ENCODE measurements around the gene FNDC7.
"Not testable (repeated sequence)": the region's sequence is repeated elsewhere in the genome, so short reads cannot be mapped to it uniquely, and the experiment has no call there.

FNDC7 gene

DNA sequence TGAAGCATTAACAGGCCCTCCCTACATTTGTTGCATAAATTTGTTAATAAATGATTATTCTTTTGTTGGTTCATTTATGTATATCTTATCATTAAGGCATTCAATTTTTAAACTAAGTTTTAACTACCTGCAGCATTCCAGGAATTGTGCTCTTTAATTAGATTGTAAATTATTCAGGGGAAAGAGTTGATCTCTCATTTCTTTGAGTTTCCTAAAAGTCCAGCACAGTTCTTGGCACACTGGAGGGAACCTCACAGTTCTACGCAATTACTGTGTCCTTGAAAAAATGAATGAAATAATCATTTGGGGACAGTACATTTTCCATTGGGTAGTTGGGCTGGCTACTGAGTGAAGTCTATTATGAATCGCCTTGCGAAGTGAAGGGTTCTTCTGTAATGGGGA, 33.3 kb downstream of the FNDC7 start:
- DNase-seq: no peak

DNA sequence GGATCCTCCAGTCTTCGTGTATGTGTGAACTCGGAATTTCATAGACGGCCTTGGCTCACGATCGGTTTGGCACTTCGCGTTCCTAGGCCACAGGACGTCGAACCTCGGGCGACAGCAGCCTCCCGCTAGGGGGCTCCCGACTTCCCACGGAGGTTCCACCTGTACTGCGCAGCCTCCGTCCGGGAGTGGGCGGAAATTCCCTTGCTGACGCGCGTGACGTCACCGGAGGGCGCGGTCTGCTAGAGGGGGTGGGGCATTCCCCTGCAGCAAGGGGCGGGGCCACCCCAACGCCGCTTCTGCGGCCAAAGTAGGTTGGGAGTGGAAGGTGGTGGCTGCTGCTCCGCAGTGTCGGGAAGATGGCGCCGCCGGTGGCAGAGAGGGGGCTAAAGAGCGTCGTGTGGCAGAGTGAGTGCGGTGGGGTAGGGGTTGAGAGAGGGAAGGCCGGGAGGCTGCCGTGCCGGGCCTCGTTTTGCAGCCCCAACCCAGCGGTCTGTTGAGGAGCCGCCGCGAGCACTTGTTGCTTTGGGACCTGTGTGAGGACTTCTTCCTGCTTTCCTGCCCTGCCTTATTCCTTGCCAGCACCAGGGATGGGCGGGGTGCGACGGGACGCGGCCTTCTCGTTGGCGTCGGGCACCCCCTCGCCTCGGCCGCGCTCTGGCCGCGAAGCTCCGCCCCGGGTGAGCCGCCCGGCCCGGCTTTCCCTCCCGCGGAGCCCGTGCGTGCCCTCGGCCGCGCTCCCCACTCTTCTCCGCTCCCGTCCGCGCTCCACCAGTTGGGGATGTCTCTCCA, 33.9 kb downstream of the FNDC7 start, which contains the start of gene STXBP3:
TSS of gene STXBP3 (plus strand) at position 293 of the 789 bp plus-strand sequence. CDS start at position 357, 64 bp downstream.
- DNase-seq: peak; percentile 99

DNA sequence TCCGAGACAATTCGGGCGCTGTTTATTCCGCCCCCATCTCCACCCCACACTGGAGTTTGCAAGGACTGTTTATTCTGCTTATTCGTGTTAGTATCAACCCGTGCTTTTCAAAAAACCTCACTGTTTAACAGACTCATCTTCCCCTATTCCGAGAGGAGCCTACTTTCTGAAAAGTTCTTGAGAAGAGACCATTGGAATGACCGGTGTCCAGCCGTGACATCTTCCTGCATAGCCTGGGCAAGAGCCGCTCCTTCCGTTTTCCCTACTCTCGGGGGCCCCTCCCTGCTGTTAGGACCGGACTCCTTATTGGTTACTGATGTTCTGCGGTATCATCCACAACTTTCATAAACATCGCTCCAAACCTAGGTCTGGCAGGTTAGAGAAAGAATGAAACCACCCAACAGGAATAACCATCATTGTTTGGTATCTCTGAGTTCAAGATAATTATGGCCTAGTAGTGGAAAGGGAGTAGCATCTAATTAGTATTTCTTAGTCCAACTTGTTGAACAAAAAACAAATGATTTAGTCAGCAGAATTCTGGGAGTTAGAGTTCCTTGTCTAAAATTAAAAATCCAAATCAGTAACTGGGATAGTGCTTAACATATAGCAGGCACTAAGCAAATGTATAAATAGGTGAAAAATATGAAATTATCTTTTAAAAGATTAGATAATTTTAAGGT, 34.6 kb downstream of the FNDC7 start:
- peak; percentile 2 for DNase-seq

DNA sequence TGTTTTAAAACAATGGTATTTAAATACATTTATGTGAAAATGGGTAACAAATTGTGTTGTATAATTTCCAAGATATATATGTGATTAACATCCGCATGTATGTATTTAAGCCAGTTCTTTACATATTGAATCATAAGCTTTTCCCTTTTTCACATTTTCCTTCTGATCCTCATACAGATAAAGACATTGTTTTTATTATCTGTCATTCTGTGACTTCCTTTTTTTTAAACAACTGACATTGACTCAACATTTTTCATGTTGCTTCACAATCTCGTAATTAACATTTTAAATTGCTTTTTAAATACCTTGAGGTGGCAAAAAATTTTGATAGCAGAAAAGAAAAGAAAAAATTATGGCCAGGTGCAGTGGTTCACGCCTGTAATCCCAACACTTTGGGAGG, 35.2 kb downstream of the FNDC7 start:
- no peak for DNase-seq

DNA sequence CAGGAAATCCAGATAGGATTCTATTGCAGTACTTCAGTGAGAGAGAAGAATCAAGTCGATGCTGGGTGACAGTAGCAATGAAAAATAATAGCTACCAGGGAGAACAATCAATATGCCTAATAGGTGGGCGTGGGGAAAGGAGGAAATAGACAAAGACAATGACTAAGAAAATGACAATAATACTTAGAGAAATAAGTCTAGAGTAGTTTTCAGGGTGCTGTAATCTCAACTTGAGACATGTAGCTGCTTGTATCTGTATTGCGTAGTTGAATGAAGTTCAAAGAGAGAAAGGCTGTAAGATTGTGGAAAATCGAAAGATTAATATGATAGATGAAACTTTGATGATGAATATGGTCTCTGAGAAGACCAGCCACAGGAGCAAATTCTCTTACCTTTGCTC, 36.4 kb downstream of the FNDC7 start:
- no peak for DNase-seq

DNA sequence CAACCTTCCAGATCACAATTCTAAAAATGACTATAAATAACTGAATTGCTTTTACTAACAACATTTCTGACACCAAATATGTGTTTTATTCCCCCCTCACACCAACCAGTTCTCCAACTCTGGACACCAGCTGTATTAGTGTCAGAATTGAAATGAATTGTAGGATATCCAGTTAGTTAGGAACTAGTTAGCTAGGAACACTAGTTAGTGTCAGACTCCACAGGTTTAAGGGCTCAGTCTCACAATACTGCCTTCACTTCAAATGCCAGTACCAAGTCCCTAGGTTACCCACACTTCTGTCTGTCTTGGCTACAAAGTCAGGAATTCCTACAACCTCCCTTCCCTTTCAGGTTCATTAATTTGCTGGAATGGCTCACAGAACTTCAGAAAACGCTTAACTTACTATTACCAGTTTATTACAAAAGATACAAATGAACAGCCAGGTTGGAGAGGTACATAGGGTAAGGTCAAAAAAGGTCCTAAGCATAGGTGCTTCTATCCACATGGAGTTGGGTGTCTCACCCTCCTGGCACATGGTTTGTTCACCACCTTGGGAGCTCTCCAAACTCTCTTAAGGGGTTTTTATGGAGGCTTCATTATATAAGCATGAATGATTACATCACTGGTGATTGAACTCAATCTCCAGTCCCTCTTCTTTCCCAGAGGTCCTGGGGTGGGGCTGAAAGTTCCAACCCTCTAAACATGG, 37.9 kb downstream of the FNDC7 start:
- no peak for DNase-seq

DNA sequence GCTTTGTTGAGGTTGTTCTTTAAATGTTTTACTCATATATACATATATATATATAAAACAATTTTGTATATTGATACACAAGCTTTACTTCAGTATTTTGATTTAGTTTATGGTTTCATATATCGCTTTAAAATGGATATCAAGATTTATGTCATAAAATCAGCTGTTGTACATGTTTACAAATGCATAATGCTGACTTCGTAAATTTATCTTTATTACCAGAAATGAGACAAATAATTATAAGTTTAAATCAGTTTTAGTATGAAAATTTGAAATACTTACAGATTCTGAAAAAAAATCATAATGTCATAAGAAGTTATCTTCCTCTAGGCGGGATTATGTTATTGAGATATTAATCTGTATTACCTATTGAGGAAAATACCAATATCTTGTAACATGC, 40.7 kb downstream of the FNDC7 start:
- no peak for DNase-seq

DNA sequence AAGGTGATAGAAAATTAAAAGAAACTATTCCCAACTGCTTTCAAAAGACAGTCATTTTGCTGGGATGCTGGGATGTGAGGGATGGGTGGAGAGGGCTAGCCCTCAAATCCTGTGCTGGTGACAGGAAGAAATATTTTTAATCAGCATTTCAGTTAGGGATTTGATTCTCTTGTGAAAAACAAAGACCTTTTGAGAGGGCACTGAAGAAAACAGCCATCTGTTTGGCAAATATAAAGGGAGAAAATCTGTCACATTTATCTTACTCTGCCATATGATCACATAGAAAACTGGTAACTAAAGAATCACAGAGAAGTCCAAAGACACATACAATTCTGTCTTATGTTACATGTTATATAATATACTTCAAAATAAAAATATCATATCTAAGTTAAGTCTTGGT, 46.1 kb downstream of the FNDC7 start:
- no peak for DNase-seq

DNA sequence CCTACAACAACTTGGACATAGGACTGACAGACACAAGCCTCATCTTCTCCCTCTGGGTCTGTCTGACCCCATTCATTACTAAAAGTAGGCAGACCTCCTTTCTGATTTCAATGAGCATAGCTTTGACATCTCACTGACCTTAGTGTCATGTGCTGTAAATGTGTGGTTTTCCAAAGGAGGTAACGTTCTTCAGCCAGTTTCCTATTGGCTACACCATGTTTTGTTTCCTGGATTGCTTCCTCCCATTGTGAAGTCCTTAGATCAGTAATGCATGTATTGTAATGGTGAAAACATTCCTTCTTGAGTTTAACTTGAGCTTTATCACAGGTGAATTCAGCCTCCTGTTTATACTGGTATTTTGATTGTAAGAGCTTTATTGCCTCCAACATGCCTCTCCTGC, 54.4 kb downstream of the FNDC7 start:
- no peak for DNase-seq

DNA sequence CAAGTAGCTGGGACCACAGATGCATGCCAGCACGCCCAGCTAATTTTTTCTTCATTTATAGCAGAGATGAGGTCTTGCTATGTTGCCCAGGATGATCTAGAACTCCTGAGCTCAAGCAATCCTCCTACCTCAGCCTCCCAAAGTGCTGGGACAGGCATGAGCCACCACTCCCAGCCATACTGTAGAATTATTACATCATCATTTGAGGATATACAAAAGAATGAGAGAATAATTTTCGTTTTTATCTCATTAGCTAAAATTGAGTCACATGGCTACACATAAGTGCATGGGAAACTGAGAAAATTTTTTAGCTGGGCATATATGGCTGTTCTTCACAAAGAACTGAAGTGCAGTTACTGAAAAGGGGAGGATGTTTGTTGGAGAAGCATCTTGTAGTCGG, 55.0 kb downstream of the FNDC7 start:
- DNase-seq: no peak

DNA sequence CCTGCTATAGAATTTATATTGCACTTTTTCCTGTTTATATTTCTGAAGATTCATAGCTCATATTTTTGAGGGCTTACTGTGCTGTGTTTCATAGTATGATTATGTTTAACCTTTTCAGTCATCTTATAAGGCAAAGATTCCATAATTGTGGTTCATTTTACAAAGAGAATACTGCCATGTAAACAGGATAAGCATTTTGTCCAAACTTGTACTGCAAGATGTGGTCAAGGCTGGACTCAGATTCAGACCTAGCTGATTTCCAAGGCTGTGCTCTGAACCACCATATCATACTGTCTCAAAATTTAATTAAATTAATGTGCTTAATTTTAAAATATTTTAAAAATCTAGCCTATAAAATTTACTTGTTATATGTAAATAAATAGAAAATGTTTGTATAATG, 65.1 kb downstream of the FNDC7 start:
- DNase-seq: no peak

DNA sequence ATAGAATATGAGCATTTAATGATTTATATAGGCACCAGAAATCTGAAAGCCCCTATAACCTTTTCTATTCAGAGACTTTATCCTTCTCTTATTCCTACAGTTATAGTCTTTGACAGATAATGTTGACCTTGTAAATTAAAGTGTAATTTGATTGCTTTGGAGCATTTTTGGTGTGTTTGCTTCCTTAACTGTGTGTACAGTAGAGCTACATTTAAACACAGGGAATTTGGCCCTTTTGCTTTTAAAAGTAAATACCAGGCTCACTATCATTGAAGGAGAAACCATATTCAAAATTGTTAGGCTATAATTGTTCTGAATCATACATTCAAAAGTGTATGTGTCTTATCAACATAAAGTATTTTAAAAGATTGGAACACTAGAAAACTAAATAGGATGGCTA, 66.7 kb downstream of the FNDC7 start:
- no peak for DNase-seq

DNA sequence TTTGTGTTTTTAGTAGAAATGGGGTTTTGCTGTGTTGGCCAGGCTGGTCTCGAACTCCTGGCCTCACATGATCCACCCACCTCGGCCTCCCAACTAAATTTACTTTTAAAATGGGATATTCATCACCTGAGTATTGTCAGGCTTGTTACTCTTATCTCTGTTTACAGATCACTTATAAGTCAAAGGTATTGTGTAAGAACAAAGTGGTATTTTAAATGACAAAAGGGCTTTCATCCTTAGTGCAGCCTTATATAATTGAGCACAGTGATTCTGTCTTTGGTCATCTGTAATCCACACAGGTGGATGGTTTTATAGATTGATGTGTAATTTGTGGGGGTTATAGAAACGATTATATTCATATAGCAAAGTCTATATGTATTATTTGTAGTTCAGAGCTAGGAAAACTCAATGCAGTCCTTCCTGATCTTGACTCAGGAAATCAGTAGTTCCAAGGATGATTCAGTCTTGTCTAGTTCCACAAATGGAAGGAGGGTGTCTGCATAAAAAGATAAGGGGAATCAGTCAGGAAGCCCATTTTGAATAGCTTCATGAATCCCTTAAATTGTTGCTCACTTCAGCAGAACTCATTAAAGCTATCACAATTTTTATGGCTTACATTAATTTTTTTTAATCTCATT, 68.3 kb downstream of the FNDC7 start:
- DNase-seq: no peak

DNA sequence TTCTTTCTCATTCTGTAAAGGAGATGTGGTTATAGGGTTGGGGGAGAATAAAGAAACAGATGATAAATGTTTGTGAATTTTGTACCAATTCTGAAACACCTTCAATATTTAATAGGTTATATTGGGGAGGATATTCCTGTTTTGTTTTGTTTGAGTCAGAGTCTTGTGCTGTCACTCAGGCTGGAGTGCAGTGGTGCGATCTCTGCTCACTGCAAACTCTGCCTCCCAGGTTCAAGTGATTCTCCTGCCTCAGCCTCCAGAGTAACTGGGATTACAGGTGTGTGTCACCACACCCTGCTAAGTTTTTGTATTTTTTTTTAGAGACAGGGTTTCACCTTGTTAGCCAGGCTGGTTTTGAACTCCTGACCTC, 68.9 kb downstream of the FNDC7 start:
- DNase-seq: not testable (repeated sequence)

DNA sequence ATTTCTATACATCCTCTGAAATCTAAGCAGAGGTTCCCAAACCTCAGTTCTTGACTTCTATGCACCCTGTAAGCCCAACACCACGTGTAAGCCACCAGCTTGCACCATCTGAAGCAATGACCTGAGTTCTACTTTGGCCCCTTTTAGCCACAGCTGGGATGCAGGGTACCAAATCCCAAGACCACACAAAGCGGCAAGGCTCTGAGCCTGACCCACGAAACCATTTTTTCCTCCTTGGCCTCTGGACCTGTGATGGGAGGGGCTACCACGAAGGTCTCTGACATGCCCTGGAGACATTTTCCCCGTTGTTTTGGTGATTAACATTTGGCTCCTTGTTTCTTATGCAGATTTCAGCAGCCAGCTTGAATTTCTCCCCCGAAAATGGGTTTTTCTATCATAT, 72.6 kb downstream of the FNDC7 start:
- no peak for DNase-seq

DNA sequence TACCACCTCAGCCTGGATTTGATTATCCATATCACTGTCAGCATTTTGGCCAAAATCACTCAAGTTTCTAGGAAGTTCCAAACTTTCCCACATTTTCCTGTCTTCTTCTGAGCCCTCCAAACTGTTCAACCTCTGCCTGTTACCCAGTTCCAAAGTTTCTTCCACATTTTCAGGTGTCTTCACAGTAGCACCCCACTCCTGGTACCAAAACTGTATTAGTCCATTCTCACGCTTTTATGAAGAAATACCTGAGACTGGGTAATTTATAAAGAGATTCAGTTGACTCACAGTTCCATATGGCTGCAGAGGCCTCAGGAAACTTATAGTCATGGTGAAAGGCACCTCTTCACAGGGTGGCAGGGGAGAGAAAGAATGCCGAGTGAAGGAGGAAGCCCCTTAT, 73.2 kb downstream of the FNDC7 start:
- DNase-seq: no peak

DNA sequence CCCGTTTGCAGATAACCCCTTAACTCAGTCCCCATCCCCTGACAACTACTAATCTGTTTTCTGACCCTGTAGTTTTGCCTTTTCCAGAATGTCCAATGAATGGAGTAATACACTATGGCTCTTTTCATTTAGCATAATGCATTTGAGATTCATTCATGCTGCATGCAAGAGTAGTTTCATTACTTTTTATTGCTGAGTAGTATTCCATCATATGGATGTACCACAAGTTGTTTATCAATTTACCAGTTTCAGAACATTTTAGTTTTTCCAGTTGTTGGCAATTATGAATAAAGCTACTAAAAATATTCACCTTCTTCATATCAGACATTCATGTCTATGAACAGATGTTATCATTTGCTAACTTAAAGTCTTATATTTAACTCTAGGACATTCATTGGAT, 79.1 kb downstream of the FNDC7 start:
- DNase-seq: no peak

Data from activated effector memory CD4-positive, alpha-beta T cell treated with Interleukin-2 at 50 U/mL for 16 hours (primary cell).